ENCODE data around the gene TRAPPC14.

GRCh38 chr7:100152937-100153666, 5.4 kb downstream of the TRAPPC14 start:
- no peak for TF ChIP-seq CTCF (IDR thresholded peaks at IDR 0.05)
- no peak for TF ChIP-seq POLR2A (IDR thresholded peaks at IDR 0.05)

Data from tibial nerve (tissue), 3 donors.